Stimulated activated CD4-positive, alpha-beta T cell treated with anti-CD3 and anti-CD28 coated beads, Interleukin-1b, Interleukin-23, amount 100 ng/mL, for 1 hour (primary cell): Measurements from ENCODE around the gene SLC16A8.
"Not testable (repeated sequence)": the region's sequence is repeated elsewhere in the genome, so short reads cannot be mapped to it uniquely, and the experiment has no call there.

ENCODE experiments used
- DNase-seq, 2 donors: peaks; one replicate each; pipeline ENCODE4 v3.0.0-alpha.2; 2020; ENCODE audit warnings: low read depth in 2 of 2

SLC16A8 gene

DNA sequence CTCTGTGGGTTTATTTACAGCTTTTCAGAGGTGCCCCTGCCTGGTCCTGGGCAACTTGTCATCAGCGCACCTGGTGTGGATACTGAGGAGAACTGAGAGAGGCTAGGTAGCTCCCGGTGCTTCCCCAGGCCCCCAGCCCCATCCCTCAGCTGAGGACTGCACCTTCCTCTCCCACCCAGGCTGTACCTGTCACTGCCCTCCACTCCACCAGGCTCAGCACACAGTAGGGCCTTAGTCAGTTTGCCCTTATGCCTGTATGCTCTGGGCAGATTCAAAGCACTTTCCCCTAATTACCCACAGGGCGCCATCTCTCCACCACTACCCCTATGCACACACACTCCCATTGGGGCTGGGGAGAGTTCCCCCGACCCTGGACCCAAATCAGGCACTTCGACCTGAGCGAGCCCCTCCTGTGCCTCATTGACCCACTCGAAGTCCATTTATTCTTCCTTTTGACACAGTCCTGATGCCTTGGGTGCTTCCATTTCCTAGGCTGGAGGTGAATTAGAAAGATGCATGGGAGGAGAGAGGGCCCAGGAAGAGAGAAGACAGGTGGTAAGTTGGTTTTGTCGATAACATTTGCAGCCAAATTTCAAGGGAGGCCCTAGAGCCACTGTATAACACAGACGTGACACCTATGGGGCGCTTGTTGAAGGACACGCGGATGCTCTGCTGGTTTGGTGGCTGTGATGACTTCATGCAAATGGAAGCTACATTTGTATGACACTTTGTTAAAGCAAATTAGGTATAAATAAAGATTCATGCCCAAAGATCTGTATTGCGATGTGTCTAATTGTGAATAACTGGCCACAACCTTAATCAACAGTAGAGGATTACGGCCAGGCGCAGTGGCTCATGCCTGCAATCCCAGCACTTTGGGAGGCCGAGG is 40.6 kb downstream of the SLC16A8 start:
- DNase-seq: no peak

DNA sequence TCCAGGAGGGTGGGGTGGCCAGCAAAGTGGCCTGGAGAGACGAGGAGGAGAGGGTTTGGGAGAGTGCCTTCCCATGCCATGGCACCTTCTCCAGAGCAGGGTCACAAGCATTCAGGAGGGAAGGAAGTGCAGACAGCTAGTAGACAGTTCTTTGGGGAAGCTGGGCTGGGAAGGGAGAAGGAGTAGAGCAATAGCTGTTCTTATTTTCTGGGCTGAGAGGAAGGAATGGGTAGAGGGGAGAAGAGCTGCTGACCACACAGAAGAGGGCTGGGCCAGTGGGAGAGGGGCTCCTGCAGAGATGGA is 41.5 kb downstream of the SLC16A8 start:
- no peak for DNase-seq

DNA sequence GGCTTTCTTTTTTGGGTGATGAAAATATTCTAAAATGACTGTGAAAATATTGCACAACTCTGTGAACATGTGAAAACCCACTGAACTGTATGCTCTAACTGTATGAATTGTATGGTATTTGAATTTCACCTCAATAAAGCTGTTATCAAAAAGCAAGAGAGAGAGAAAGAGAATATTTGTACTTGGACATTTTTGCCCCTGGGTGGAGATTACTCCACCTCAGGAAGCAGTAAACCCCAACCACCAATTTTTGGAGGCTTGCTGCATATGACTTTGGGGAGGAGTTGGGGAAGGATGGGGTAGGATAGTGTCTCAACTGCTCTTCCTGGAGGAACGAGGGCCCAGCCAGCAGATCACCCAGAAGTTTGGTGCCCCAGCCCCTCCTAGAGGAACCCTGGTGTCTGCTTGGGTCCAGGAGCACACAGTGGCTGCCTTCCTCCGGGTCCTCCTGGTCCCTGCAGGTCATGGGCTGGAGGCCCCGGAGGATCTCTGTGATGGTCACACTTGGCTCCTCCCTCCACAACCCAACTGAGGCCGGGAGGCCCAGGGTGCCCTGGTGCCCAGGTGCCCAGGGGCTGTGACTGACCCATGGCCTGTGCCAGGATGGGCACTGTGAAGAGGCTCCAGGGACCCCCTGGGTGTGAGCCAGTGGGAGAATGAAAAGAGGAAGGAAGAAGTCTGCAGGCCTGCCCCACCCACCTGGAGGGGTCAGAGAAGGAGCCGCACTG is 42.1 kb downstream of the SLC16A8 start:
- DNase-seq: no peak

DNA sequence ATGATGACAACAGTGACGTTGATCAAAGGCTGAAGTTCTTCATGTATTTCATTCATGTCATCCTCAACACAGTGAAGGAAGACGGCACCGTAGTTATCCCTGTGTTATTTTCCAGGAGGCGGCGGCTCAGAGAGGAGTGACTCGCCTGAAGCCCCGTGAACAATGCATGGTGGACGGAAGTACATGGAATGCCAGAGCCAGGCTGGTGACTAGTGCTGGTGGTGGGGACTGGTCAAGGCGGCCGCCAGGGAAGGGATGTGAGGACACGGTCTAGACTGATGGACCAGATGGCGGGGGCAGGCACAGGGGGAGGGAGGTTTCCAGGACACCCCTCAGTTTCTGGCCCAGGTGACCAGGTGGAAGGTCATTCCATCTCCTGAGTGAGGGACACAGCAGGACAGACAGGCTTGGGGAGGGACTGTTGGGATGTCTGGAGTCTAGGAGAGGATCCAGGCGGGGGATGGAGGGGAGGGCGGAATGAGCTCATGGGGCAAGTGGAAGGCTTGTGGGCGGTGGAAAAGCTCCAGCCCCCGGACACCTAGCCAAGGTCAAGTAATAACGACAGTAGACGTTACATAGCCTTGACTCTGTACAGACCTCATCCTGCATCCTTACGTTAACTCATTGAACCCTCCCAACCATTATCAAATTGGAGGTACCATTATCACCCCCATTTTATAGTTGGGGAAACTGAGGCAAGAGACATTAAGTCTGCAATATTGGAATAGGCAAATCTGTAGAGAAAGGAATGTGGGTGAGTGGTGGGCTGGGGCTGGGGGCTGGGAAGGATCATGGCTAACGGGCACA is 42.8 kb downstream of the SLC16A8 start:
- no peak for DNase-seq

DNA sequence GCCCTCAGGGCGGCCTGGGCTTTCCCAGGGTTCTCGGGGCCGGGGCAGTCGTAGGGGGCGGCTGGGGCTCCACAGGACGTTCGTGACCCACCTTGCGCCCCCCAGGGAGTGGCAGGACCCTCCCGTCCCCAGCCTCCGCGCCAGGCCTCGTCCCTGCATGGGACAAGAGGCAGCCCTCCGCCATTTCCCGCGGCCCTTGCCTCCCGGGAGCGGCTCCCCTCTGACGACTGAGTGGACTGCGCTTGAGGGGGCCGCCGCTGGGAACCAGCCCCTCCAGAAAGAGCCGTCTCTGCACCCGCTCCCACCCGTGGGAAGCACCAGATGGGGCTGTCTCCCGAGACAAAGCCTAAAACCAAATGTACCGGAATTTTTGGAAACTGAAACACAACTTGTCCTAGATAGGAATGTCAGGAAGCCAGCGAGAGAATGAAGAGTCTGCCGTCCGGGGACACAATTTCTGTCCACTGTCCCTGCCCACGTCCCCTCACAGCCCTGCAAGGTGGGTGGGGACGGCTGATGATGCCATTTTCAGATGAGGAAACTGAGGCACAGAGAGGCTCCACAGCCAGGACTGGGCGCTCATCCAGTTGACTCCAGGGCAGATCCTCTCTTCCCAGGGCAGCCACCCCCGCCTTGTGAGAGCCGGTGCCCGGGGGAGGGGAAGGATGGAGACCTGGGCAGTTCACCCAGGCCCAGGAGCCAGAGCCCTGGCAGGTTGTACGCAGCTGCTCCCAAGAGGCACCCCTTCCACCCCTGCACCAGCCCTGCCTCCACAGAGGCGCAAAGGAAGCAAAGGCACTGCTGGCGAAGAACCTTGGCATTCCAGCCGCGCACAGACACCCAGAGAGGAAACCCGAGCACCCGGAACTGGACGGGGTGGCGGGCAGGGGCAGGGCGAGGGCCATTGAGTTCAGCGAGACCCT is 44.8 kb downstream of the SLC16A8 start:
- no peak for DNase-seq

DNA sequence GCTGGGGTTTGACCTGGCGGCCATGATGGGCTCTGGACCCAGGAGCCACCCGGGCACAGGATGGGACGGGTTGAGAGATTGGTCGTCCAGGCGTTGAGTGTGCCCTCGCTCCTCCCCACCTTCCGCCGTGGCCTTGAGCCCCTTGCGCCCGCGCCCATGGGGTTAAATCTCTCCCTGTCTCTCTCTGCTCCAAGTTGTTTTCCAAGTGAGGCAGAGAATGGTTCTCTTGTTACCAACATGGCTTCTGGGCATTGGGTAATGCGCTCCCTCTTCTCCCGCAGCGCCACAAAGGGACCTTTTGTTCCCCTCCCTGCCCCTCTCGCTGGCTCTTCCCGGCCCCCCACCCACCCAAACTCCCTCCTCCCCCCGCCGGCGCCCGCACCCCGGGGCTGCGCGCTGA is 45.6 kb downstream of the SLC16A8 start:
- DNase-seq: no peak

DNA sequence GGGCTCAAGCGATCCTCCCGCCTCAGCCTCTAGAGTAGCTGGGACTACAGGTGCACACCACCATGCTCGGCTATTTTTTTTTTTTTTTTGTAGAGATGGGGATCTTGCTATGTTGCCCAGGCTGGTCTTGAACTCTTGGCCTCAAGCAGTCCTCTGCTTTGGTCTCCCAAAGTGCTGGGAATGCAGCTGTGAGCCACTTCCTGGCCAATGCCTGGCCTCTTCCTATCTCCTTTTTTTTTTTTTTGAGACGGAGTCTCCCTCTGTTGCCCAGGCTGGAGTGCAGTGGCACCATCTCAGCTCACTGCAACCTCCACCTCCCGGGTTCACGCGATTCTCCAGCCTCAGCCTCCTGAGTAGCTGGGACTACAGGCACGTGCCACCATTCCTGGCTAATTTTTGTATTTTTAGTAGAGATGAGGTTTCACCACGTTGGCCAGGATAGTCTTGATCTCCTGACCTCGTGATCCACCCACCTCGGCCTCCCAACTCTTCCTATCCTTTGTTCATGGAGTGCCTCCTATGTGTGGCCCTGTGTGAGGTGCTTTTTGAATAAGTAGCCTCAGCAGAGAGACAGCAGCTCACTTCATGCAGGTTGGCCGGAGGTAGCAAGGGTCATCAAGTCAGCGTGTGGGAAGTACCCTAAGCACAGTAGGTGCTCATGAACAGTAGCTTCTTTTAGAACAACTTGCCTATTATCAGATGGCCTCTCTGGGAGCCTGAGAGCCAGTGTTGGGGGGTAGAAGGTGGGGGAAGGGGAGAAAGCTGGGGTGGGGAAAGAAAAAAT is 46.4 kb downstream of the SLC16A8 start:
- not testable (repeated sequence) for DNase-seq

DNA sequence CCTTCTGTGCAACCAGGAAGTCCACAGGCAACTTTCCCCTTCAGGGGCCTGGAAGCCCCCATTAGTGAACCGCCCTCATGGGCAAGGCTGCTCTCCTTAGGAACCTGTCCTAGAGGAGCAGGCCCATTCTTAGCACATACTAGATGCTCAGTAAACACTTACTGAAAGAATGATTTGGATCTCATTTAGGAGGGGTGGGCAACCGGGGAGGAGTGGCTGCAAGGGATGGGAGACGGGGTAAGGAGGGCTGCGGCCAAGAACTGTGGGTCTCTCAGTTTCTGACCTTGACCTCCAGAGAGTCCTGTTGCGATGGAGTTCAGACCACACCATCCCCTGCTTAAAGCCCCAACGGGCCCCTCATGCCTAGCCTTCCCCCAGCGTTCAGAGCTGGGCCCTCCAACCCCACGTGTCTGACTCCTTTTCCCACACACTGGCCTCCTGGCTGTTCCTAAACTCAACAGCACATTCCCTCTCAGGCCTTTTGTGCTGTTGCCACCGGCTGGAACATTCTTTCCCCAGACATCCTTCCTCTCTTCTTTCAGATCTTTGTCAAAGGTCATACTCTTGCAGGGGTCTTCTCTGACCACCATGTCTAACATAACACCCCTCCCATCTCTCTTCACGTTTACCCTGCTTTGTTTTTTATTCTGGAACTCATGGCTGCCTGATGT is 47.5 kb downstream of the SLC16A8 start:
- no peak for DNase-seq

DNA sequence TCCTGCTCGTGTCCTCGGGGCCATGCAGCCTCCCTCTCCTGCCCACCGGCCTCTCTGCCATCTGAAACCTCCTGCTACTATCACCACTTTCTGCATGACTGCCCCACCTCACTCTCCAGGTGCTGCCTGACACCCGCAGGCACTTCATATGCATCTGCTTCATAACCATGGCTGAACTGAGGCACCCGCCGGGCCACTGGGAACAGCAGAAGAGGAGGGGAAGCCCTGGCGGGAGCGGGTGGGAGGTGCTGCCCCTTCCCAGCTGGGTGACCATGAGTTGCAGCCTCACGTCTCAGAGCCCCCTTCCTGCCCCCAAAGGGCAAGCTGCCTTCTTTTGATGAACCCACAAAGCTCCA is 48.5 kb downstream of the SLC16A8 start:
- no peak for DNase-seq

DNA sequence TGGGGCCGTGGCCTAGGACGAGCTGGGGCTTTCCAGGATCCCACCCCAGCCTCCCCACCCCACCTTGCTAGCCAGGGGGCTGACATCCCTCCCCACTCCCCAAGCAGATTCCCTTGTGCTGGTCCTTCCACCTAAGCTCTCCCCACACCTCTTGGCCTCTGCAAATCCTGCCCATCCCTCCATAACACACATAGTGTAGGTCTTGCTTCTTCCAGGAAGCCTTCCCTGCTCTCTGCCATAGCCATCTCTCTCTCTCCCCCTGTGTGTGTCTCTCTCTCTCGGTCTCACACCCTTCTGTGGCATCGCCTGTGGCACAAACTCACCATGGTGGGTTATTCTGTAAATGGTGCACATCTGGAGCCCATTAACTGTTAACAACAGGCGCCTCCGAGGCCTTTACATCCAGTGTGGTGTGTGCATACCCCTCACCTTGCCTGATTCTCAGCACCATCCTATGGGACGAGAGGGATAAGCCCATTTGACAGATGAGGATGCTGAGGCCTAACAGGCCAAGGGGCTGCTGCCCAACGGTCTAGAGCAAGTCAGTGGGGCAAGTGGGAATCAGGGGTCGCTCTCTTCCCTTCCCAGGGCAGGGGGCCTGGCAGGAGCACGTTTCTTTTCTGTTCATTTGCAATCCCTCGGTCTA is 49.0 kb downstream of the SLC16A8 start:
- no peak for DNase-seq

DNA sequence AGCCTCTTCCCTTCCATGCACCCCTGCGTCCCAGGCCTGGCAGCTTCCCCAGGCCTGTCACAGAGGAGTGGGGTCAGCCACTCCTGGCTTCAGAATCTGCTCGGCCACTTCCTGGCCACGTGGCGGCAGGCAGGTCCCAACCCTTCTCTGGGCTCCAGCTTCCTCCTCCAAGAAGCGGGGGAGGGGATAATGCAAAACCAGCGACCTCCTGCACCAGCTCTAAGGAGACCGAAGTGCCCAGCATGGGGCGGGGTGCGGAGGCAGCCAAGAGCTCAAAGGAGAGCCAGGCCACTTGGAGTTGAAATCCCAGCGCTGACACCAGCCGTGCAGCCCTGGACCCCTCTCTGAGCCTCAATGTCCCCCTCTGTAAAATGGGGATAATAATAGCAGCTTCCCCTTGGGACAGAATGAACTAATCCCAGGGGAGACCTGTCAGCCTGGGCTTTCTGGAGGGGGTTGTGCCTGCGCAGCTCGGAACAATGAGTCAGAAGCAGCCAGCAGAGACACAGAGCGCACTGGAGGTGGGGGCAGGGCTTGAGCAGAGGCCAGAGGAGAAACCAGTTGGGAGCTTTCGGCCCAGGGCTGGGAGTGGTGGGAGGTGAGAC is 49.6 kb downstream of the SLC16A8 start:
- no peak for DNase-seq

DNA sequence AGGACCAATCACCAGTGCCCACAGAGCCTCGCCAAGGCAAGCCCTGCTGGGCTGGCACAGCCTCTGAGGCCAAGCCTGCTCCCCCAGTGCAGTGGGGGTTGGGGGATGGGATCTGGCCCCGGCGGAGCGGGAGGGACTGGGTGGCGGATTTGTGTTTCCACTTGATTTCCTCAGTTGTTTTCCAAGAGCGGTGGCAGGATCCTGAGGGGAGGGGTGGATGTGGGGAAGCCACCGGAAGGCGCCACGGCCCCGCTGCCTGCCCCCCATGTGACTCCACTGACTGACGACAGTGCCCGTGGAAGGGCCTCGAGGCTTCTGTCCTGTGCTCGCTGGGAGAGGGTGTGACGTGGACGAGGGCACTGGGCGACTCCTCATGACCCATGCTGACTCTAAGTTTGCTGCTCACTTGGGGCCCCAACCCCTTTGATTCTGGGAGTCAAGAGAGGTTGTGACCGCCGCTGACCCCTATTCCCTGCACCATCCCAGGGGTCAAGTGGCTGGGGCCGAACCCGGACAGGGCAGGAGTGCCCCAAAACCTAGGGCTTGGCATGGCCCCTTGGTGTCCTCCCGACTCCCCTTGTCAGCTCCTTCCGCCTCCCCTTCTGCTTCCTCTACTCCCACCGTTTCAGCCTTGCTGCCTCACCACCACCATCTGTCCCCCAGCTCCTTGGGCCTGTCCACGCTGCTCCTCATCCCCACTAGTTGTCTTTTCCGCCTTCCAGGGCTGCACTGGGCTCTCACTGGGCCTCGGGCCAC is 50.3 kb downstream of the SLC16A8 start:
- DNase-seq: no peak

DNA sequence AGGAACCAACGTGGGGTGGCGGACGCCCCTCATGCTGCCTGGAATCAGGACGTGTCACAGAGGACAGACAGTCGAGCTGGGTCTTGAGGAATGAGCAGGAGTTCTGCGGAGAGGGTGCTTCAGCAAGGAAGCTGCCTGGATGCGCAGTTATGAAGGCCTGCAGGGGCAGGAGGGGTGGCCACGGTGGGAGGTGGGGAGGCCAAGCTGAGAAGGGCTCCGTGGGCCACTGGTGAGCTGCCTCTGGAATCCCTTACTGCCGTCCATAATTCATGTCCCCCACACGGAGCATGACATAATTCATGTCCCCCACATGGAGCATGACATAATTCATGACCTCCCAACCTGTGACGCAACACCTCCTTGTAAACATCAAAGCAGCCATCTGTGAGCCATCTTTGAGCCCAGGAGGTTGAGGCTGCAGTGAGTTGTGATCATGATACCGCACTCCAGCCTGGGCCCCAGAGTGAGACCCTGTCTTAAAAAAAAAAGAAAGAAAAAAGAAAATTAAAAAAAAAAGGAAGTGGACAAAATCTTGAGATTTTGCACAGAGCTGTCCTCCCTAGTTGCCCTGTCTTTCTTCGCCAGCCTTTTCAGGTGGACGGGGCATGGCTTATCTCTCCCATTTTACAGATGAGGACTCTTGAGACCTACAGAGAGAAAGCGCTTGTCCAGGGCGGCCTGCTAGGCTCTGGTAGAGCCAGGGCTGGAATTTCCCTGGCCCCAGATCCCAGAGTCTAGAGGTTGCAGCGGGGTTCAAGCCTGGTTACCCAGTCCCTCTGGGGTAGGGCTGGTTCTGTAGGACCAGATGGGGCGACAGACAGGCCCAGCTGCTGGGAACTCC is 51.1 kb downstream of the SLC16A8 start:
- no peak for DNase-seq

DNA sequence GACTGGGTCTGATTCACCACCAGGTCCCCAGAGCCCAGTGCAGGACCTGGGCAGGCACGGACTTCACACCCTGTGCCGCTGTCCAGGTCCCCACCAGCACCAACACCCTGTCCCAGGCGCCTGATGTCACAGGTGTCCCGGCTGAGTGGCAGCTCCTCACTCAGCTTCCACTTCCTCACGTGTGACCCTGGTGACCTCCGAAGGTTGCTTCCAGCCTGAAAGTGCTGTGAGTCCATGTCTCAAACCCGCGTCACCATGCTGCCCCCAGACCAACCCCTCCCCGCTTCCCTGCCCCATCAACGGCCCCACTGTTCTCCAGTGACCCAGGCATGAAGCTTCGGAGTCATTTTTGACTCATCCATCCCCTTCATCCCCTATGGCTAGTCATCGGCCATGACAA is 52.5 kb downstream of the SLC16A8 start:
- no peak for DNase-seq

DNA sequence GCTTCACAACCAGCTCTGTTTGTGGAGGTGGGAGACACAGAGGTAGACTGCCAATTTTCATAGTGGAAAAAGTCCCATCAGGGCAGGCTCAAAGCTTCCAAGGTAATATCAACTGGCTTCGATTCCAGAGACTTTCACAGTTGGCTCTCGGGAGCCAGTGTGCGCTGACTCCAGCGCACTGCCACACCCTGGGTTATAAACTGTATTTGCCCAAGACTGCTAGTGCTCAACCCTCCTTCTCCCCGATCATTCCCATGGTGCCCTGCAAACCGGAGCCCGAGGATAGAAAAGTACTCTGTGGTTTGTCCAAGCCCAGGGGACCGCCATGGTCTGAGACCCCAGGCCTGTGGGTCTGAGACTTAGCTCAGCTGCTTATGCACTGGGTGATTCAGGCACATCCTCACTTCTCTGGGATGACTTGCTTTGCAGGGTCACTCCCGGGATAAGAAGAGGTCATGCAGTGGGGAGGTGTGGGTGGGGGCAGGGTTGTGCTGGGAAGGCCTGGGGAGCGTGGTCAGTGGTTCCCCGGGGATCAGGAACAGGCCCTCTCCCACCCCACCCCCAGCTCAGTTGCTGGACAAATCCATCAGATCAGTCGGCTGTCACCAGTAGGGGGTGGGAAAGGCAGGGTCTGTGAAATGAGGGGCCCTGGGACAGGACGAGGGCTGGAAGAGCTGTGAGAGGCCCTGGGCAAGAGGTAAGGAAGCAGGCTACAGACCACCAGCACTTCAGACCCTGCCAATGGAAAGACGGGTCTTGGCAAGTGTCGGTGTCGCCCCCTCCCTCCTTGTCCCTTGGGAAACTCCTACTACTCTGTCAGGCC is 53.5 kb downstream of the SLC16A8 start:
- DNase-seq: no peak

DNA sequence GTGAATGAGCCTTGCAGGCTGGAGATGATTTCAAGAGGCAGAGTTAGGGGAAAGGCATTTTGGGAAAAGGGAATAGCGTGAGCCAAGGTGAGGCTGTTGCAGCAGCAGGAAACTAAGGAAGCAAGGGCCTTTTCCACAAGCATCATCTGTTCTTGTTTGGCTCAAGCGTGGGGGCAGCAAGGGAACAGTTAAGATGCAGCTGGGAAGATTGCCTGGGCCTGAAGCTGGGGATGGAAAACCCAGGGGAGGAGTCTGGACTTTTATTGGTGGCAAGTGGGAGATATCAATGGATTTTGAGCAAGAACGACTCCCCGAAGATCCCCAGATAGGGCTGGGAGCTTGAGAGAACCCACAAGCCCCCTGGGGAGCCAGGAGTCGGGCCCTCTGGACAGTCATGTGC is 54.1 kb downstream of the SLC16A8 start:
- no peak for DNase-seq

DNA sequence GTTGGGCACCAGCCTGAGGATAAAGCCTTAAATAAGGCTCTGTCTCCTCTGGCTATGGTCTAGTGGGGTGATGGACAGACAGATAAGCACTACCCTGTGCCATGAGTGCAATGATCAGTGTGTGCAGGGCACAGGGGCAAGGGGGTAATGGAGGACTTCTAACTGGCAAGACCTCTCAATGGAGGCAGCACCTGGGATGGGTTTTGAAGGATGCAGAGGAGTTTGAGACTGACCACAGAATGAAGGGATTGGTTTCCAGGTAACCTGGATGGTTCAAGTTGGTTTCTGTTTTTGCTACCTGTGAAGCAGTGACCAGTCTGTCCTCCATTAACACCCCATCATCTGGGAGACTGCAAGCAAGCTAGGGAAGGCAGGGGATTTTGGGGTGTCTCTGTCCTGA is 54.6 kb downstream of the SLC16A8 start:
- no peak for DNase-seq
